Coronary artery (tissue), 2 donors: ENCODE measurements around the gene FAM117B.

ENCODE experiments used
- DNase-seq: peaks from one replicate; pipeline ENCODE4 v3.0.0-alpha.2; 2017; ENCODE audit warnings: low spot score
- H3K27ac ChIP-seq, 2 donors: fragments of 200-600 bp; sonication (generic); one replicate each; pipeline ENCODE4 v1.5.1; 2016 to 2019
- H3K4me3 ChIP-seq: fragments of 200-600 bp; sonication (generic); 2 replicates; pipeline ENCODE4 v1.5.1; 2016; ENCODE audit warnings: mild to moderate bottlenecking, moderate library complexity
- CTCF ChIP-seq: fragments of 200-600 bp; sonication (generic); IDR thresholded peaks from one replicate; pipeline ENCODE4 v1.5.1; 2019; ENCODE audit warnings: antibody characterized with exemption

FAM117B gene

DNA sequence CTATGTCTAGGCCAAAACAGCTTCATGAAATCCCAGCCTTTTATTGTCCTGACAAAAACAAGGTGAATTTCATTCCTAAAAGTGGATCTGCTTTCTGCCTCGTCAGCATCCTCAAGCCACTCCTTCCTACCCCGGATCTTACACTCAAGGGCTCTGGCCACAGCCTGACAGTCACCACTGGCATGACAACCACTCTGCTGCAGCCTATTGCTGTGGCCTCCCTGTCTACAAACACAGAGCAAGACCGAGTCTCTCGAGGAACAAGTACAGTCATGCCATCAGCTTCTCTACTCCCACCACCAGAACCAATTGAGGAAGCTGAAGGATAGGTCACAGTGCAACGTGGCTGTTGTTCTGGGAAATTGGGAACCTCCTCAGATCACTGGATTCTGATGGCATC, 130.7 kb downstream of the FAM117B start:
- Histone ChIP-seq H3K27ac (no peak overlapping the region), H3K4me3 (no peak overlapping the region)
- DNase-seq: no peak
- TF ChIP-seq CTCF: no peak

DNA sequence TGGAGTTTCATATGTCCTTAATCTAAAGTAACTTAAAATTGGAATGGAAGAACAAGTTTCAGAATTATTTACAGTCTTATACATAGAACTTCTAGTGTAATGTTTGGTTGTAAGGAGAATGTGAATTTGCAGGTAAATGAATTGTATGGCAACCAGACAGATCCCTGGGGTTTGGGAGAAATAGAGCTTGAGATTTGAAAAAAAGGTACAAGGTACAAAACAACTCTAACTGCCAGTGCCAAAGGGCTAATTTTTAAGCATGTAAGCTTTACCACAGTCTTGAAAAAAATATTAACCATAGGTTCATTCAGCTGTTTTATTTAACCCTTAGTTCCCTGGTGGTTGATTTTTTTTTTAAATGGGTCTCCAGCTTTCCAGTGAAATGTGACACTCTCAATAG, 133.5 kb downstream of the FAM117B start:
- H3K27ac ChIP-seq: no peak overlapping the region
- DNase-seq: no peak
- no peak for TF ChIP-seq CTCF
- H3K4me3 ChIP-seq: no peak overlapping the region

DNA sequence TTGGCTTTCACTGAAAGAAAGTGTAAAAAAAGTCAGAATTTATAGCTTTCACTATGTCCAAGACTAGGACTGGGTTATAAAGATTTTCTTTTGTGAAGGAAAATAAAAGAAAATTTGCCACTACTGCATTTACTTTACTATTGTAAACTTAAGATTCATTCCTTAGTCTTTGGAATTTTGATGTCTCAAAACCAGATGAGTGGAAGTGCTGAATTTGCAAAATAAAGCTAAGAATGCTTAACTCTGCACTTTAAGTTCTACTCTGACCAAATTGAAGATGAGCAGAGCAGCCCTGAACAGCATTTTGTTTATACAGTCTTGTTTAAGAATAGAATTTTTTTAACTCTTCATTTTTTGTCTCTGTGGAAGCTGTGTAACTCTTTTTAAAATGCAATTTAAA, 134.4 kb downstream of the FAM117B start:
- DNase-seq: no peak
- Histone ChIP-seq H3K27ac (no peak overlapping the region), H3K4me3 (no peak overlapping the region)
- no peak for TF ChIP-seq CTCF

DNA sequence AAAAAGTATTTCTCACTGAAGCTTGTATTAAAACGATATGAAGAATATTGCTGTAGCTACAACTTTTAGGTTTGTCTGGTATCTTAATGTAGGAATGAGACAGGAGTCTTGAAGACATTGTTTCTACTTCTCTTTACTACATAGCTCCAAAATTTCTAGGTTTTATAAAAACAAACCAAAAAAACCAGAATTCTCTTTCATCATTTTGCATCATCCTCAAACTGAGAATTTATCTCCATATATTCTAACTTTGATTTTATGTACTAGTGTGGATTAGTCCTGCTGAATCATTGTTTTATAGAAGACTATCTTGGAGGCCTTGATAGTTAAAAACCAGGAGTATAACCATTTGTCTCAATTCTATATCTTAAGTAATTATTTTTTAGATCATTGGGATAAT, 136.6 kb downstream of the FAM117B start:
- no peak for DNase-seq
- Histone ChIP-seq H3K4me3 (no peak overlapping the region), H3K27ac (no peak overlapping the region)
- TF ChIP-seq CTCF: no peak

GRCh38 chr2:202771741-202772460, 137.1 kb downstream of the FAM117B start:
- Histone ChIP-seq H3K27ac (no peak overlapping the region), H3K4me3 (no peak overlapping the region)
- no peak for TF ChIP-seq CTCF
- DNase-seq: no peak

GRCh38 chr2:202773301-202773973, 138.7 kb downstream of the FAM117B start:
- no peak for DNase-seq
- no peak overlapping the region for H3K4me3 ChIP-seq

More at GRCh38 chr2:202773301-202773973, 138.7 kb downstream of the FAM117B start:
- no peak for TF ChIP-seq CTCF
- no peak overlapping the region for H3K27ac ChIP-seq
